Stimulated activated effector memory CD8-positive, alpha-beta T cell treated with anti-CD3 and anti-CD28 coated beads, Interleukin-12 subunit alpha, Interleukin-12 subunit beta, amount 100 ng/mL, for 72 hours (primary cell): ENCODE data around the gene OR7G2.

ENCODE experiments used
- ATAC-seq: fragments of 150-1000 bp; cut with Tn5 transposase; 2 replicates; pipeline ENCODE4 v1.10.0; 2021
- DNase-seq, 2 donors: peaks; one replicate each; pipeline ENCODE4 v3.0.0; 2021 to 2022; ENCODE audit warnings: low spot score in 2 of 2
- H3K27ac Mint-ChIP-seq: one replicate; pipeline ENCODE4 v1.8.0; 2022; ENCODE audit warnings: mild to moderate bottlenecking, mixed read lengths
- H3K36me3 Mint-ChIP-seq: one replicate; pipeline ENCODE4 v1.8.0; 2022; ENCODE audit warnings: mild to moderate bottlenecking, mixed read lengths
- H3K4me1 Mint-ChIP-seq: one replicate; pipeline ENCODE4 v1.8.0; 2022; ENCODE audit warnings: mixed read lengths
- H3K4me3 Mint-ChIP-seq: one replicate; pipeline ENCODE4 v1.8.0; 2022; ENCODE audit warnings: mild to moderate bottlenecking, mixed read lengths
- H3K9me3 Mint-ChIP-seq: one replicate; pipeline ENCODE4 v1.8.0; 2022; ENCODE audit warnings: mixed read lengths

Gene OR7G2

DNA sequence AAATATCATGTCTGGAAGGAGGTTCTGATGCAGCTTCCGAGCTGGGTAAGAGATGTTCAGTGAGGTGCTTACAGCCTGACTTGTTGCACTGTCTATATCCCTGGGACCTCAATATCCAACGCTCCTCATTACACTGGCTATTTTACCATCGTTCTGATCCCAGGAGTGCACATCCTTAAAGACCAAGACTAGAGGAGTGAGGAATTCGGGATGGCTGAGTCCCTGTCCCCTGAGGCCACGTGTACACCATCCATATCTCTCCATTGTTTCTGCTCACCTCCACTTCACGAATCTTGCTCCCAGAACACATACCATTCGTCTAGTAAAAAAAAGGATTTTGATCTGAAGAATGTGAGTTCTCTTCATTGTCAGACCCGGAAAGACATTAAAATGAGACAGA, at the start of gene OR7G2:
OR7G2 (minus strand) TSS at position 101 of the 400 bp plus-strand sequence. CDS start 4,232 bp downstream, outside the sequence.
- no peaks in the 10 kb centered on the region for H3K4me1 Mint-ChIP-seq
- H3K9me3 Mint-ChIP-seq: no peaks in the 10 kb centered on the region
- no peaks in the 10 kb centered on the region for H3K36me3 Mint-ChIP-seq
- ATAC-seq (no peak), DNase-seq (no peak)
- no peak within 1 kb of the TSS for H3K4me3 Mint-ChIP-seq
- H3K27ac Mint-ChIP-seq: no peak within 1 kb of the TSS

DNA sequence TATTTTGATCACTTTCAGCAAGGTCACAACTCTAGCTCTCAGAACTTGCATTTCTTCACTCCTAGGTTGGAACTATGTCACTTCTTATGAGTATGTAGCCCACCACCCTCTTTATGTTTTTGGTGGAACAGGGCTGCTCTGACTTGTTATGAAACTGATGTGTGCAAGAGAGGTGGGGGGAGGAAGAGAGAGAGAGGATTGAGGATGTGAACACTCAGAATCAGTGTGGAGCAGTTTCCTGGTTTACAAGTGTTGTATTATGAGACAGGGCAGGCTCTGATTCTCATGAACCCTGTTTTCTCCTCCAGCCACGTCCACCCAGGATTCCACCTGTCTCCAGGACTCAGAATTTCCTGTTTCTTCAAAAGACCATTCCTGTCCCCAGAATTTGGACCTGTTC, 49.0 kb upstream of the OR7G2 start:
- Mint-ChIP-seq H3K36me3 (peaks cover 95% of the 10 kb centered on the region), H3K4me3 (no peak overlapping the region), H3K9me3 (no peaks in the 10 kb centered on the region), H3K4me1 (peaks cover 35% of the 10 kb centered on the region), H3K27ac (no peak overlapping the region)
- DNase-seq: no peak
- ATAC-seq: no peak

DNA sequence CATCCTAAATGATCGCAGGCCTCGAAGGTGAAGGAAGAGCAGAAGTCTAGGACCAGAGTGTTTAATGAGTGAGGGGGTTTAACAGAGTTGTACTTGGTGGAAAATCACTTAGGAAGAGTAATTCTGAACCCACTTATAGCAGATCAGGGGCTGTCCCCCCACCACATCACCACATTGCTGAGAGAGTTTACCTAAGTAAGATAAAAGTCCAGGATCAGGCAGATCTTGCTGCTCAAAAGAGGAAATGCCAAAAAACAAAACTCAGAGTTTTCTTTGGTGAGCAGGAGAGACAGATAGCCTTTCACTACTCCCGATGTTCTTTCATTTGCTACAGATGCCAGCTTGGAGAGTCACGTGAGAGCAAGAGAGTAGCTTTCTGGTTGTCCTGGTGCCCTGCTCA, 48.3 kb upstream of the OR7G2 start:
- no peak for ATAC-seq
- Mint-ChIP-seq H3K4me1 (peaks cover 43% of the 10 kb centered on the region), H3K27ac (no peak overlapping the region), H3K36me3 (peaks cover 93% of the 10 kb centered on the region), H3K9me3 (no peaks in the 10 kb centered on the region), H3K4me3 (no peak overlapping the region)
- DNase-seq: no peak

DNA sequence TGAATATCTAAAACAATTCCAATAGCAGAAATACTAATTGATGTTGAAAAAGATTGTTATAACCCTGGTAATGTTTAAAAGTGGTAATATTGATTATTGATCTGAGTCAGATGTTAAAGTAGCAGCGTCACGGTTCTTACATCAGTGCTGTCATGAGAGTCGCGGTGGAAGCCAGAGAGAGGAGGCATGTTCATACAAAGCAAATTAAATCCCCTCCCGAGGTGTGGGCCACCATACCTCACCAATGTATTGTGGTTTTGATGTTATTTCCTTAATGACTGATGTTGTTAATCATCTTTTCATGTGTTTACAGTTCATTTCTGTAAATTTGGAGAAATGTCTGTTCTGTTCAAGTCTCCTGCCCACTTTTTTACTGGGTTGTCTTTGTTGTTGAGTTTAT, 44.1 kb upstream of the OR7G2 start:
- Mint-ChIP-seq H3K27ac (peak overlapping the region; percentile 50), H3K4me1 (peaks cover 72% of the 10 kb centered on the region), H3K36me3 (peaks cover 87% of the 10 kb centered on the region), H3K9me3 (no peaks in the 10 kb centered on the region), H3K4me3 (no peak overlapping the region)
- peak; percentile 99 for ATAC-seq
- no peak for DNase-seq

DNA sequence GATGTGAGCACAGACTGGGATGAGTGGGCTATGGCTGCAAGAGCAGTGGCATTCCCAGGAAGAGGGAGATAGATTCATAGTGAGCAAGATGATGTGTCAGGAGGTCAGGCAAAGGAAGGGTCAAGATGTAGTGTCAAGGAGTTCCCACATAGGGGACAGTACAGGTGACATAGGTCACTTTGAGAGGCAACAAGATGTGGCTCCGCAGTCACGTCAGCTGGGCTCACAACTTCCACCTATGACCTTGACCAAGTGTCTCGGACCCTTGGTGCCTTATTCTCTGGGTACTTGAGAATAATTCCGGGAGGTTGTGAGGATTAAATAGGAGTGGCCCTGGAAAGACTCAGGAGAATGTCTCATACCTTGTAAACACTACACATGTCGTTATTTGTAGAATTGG, 43.4 kb upstream of the OR7G2 start:
- Mint-ChIP-seq H3K27ac (peak overlapping the region; percentile 50), H3K4me3 (peak overlapping the region; percentile 15), H3K36me3 (peaks cover 83% of the 10 kb centered on the region), H3K4me1 (peaks cover 68% of the 10 kb centered on the region), H3K9me3 (peaks cover under 1% of the 10 kb centered on the region)
- DNase-seq (no peak), ATAC-seq (no peak)

DNA sequence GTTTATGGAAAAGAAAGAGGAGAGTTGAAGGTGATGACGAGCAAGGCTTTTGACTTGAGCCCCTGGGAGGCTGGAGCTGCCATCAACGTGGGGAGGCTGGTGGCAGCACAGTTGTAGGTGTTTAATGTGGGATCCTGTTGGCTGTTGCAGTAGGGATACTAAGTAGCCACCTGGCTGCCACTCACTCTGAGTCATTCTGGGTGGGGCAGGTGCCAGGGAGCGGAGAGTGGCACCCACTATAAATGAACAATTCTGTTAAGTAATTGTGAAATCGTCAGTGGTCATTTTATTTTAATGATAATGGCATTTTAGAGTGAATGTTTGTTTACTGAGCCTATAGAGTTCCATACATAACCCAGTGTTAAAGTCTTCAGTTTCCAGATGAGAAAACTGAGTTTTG, 42.7 kb upstream of the OR7G2 start:
- Mint-ChIP-seq H3K36me3 (peaks cover 83% of the 10 kb centered on the region), H3K4me3 (peak overlapping the region; percentile 15), H3K27ac (peak overlapping the region; percentile 46), H3K4me1 (peaks cover 61% of the 10 kb centered on the region), H3K9me3 (peaks cover 3% of the 10 kb centered on the region)
- DNase-seq: no peak
- no peak for ATAC-seq

DNA sequence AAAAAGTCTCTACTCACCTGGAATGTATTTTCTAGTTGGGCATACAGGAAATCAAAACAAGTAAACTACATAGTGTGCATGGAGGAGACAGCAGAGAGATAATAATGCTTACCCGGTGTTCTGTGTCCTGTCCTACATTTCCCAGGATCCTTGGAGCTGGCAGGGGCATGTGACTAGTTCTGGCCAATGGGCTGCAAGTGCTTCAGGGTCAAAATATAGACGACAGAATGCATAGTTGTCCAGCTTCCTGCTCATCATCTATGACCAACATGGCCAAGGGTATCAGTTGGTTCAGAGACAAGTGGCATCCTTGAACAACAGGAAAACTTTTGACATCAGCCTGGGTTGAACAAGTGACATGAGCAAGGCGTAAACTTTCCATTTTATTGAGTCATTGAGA, 41.4 kb upstream of the OR7G2 start:
- DNase-seq: no peak
- no peak for ATAC-seq
- Mint-ChIP-seq H3K9me3 (peaks cover 10% of the 10 kb centered on the region), H3K36me3 (peaks cover 81% of the 10 kb centered on the region), H3K4me3 (no peak overlapping the region), H3K27ac (peak overlapping the region; percentile 13), H3K4me1 (peaks cover 57% of the 10 kb centered on the region)

DNA sequence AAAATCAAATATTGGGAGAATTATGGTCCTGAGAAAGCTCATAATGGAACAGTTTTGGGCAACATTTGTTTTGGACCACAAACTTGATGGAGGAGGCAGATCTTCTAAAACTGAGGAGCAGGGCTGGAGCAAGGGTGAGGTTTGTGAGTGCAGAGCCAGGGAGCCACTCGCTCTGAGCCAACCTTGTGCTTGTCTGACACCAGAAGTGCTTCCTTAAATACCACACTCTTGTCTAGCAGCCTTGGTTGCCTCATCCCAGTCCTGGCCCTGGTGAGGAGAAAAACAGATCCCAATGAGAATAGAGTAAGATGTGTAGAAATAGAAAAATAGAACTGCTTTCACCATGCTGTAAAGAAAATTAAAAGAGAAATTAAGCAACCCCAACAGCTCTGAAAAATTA, 39.6 kb upstream of the OR7G2 start:
- Mint-ChIP-seq H3K36me3 (peaks cover 81% of the 10 kb centered on the region), H3K27ac (no peak overlapping the region), H3K4me1 (peaks cover 59% of the 10 kb centered on the region), H3K9me3 (peaks cover 10% of the 10 kb centered on the region), H3K4me3 (no peak overlapping the region)
- DNase-seq (no peak), ATAC-seq (no peak)

DNA sequence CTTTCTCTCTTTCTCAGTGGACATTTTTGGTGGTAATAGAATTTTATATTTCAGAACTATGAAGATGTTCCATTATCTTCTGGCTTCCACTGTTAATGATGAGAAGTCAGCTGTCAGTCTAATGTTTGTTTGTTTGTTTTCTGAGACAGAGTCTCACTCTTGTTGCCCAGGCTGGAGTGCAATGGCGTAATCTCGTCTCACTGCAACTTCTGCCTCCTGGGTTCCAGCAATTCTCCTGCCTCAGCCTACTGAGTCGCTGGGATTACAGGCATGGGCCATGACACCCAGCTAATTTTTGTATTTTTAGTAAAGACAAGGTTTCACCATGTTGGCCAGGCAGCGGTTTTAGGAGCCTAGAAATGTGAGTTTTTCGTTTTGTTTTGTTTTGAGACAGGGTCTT, 37.6 kb upstream of the OR7G2 start:
- Mint-ChIP-seq H3K36me3 (peaks cover 71% of the 10 kb centered on the region), H3K4me3 (no peak overlapping the region), H3K4me1 (peaks cover 53% of the 10 kb centered on the region), H3K27ac (no peak overlapping the region), H3K9me3 (peaks cover 10% of the 10 kb centered on the region)
- no peak for ATAC-seq
- DNase-seq: no peak

DNA sequence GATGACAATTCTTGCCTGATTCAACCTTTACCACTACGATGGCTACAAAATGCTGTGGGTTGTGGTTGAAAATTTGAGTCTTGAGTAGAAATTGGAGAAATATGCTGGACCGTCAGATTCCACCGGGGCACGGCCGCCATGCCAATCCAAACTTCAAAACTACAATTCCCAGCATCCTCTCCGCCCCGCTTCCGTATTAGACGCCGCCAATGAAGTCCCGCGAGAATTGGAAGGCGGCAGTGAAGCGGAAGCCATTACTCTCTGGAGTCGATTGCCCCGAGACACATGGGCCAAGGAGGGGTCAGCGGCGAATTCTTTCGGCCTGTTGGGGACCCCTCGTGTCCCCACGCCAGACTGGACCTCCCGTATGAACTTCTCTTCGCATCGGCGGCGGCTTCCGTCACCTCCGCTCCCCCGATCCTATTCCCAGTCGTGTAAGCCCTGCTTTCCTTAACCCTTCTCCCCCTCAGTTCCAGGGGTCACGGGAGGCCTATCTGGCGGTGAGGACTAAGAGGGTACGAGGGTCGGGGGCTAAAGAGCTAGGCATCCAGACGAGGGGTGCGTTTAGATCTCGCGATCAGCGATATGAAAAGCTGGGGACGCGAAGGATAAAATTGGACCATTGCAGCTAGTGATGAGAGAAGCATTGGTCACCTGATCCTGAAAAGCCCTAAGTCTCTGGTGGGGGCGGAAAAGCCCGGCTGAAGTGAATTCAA, 33.0 kb upstream of the OR7G2 start, which contains the start of gene ZNF317:
ZNF317 (plus strand) TSS at position 239 of the 716 bp plus-strand sequence. CDS start 15,620 bp downstream, outside the sequence.
- H3K36me3 Mint-ChIP-seq: peaks cover 35% of the 10 kb centered on the region
- peak; percentile 67 to 90 for DNase-seq
- ATAC-seq: peak; percentile 97
- H3K4me1 Mint-ChIP-seq: peaks cover 33% of the 10 kb centered on the region
- H3K4me3 Mint-ChIP-seq: peak within 1 kb of the TSS; percentile 96
- peak within 1 kb of the TSS; percentile 99 for H3K27ac Mint-ChIP-seq
- peaks cover 7% of the 10 kb centered on the region for H3K9me3 Mint-ChIP-seq

DNA sequence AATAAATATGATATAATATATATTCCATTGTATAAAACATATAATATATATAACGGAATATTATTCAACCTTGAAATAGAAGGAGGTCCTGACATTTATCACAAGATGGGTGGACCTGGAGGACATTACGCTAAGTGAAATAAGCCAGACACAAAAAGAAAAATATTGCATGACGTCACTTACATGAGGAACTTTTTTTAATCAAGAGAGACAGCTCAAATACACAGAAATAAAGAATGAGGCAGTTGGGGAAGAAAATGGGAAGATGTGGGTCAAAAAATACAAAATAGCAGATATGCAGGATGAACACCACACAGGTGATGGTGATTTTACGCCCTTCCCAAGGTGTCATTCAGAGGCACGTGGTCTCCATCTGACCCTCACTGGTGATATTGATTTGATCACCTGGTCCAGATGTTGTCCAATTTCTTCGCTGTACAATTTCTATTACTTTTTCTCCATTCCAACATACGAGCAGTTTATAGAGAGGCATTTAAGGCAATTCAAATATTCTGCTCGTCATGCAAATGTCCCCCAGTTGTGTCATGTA, 32.4 kb upstream of the OR7G2 start:
- DNase-seq (no peak), ATAC-seq (no peak)
- Mint-ChIP-seq H3K4me3 (peak overlapping the region; percentile 96), H3K36me3 (peaks cover 29% of the 10 kb centered on the region), H3K9me3 (peaks cover 5% of the 10 kb centered on the region), H3K4me1 (peaks cover 33% of the 10 kb centered on the region), H3K27ac (peak overlapping the region; percentile 99)

DNA sequence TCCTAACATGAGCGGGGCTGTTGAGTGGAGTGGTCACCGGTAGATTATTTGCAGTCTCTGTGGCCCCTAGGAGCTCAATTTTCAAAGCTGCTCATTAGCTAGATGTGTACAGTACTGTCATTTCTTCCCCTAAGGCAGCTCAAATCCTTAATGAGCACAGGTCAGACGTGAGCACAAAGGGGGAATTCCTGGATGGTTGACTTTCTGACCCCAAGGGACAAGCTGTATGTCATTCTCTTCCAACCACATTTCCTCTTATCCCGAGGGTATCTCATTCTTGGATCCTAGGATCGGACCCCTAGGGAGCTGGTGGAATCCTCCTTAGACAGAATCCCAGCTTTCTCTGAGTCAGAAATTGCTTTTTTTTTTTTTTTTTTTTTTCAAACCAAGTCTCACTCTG, 25.1 kb upstream of the OR7G2 start:
- no peak overlapping the region for H3K27ac Mint-ChIP-seq
- no peaks in the 10 kb centered on the region for H3K4me1 Mint-ChIP-seq
- DNase-seq (no peak), ATAC-seq (no peak)
- H3K9me3 Mint-ChIP-seq: no peaks in the 10 kb centered on the region
- no peaks in the 10 kb centered on the region for H3K36me3 Mint-ChIP-seq
- no peak overlapping the region for H3K4me3 Mint-ChIP-seq

DNA sequence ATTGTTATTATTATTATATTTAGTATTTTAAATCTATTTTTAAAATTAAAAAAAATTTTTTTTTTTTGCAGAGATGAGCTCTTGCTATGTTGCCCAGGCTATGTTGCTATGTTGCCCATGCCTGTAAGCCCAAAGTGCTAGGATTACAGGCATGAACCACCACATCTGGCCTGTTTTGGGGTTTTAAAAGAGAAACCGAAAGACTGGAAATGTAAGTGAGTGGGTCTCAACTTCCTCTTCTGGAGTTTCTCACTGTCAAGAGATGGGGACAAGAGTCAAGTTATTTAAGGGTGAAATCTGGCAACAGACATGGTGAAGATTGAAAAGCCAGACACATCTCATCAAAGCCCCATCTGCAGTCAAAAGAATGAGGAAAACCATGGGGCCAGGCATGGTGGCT, 23.7 kb upstream of the OR7G2 start:
- no peaks in the 10 kb centered on the region for H3K9me3 Mint-ChIP-seq
- no peaks in the 10 kb centered on the region for H3K36me3 Mint-ChIP-seq
- no peak for DNase-seq
- no peaks in the 10 kb centered on the region for H3K4me1 Mint-ChIP-seq
- no peak overlapping the region for H3K27ac Mint-ChIP-seq
- H3K4me3 Mint-ChIP-seq: no peak overlapping the region
- ATAC-seq: no peak

DNA sequence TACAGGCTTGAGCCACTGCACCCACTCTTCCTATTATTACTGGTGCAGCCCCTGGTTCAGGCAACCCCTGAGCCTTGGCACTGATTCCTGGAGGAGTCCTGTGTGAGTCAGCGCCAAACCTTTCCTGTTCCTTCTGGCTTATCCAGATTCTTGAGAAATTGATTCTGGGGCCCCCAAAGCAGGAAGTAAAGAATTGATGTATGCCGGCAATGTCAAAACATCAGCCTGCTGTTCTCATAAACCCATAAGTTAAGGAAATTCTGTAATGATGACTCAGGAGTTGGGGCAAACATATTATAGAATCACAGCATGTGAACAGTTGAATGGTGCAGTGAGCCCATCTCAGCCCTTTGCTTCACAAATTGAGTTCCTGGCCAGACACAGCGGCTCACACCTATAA, 20.9 kb upstream of the OR7G2 start:
- ATAC-seq (no peak), DNase-seq (no peak)
- no peaks in the 10 kb centered on the region for H3K36me3 Mint-ChIP-seq
- H3K9me3 Mint-ChIP-seq: no peaks in the 10 kb centered on the region
- no peak overlapping the region for H3K27ac Mint-ChIP-seq
- H3K4me3 Mint-ChIP-seq: no peak overlapping the region
- H3K4me1 Mint-ChIP-seq: no peaks in the 10 kb centered on the region

DNA sequence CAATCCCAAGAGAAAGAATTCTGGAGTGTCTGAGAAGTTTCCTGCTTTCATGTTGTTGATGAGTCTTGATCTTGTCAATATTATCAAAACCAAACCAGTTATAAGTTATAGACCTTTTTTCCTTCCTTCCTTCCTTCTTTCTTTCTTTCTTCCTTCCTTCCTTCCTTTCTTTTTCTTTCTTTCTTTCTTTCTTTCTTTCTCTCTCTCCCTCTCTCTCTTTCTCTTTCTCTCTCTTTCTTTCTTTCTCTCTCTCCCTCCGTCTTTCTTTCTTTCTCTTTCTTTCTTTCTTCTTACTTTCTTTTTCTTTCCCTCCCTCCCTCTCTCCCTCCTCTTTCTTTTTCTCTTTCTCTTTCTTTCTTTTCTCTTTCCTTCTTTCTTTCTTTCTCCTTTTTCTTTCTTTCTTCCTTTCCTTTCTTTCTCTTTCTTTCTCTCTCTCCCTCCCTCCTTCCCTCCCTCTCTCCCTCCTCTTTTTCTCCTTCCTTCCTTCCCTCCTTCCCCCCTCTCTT, 19.7 kb upstream of the OR7G2 start, which contains the start of gene OR7G3:
OR7G3 (minus strand) TSS at position 51 of the 506 bp plus-strand sequence; CDS start at position 51, 0 bp downstream.
- Mint-ChIP-seq H3K27ac (no peak within 1 kb of the TSS), H3K4me1 (no peaks in the 10 kb centered on the region), H3K9me3 (no peaks in the 10 kb centered on the region), H3K4me3 (no peak within 1 kb of the TSS), H3K36me3 (no peaks in the 10 kb centered on the region)
- DNase-seq (no peak), ATAC-seq (no peak)

DNA sequence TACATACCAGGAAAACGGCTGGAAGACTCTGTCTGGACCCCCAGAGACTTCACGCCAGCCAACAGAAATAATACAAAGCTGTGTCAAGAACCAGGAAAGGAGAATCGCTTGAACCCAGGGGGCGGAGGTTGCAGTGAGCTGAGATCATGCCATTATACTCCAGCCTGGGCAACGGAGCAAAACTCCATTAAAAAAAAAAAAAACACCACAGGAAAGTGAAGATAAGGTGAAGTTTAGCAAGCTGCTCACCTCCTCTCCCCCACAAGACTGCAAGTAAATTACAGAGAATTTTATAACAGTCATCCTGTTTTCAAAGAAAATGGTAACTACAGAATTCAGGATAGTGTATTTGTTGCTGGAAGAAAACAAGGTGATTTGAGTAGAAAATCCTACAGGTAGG, 9.3 kb upstream of the OR7G2 start:
- no peak for DNase-seq
- no peak for ATAC-seq
- no peaks in the 10 kb centered on the region for H3K4me1 Mint-ChIP-seq
- no peaks in the 10 kb centered on the region for H3K9me3 Mint-ChIP-seq
- H3K4me3 Mint-ChIP-seq: no peak overlapping the region
- no peak overlapping the region for H3K27ac Mint-ChIP-seq
- no peaks in the 10 kb centered on the region for H3K36me3 Mint-ChIP-seq
